HG03460 (cell line): Measurements from ENCODE around the gene BUD13.
A peak's percentile ranks its signal among the peaks of the same experiment; 100 is the strongest.
"Not testable (repeated sequence)": the region's sequence is repeated elsewhere in the genome, so short reads cannot be mapped to it uniquely, and the experiment has no call there.

Experiments used
- ATAC-seq: cut with Tn5 transposase; IDR thresholded peaks from one replicate; pipeline ENCODE4 v1.9.1; 2021; ENCODE audit not compliant: unreplicated experiment

The BUD13 gene

GRCh38 chr11:116772443-116773202, at the start of gene BUD13:
Gene BUD13, minus strand, starts transcription at chr11:116772987. Its CDS starts 23 bp downstream, at chr11:116772964.
- peak; percentile 81 for ATAC-seq

- ATAC-seq, result no peak
These were observed 49.8 kb upstream of the BUD13 start for GRCh38 chr11:116822575-116822974.

- no peak for ATAC-seq
These were observed 48.5 kb upstream of the BUD13 start for GRCh38 chr11:116821050-116821918.

- no peak for ATAC-seq
These were observed 46.3 kb upstream of the BUD13 start for GRCh38 chr11:116819049-116819448.

- ATAC-seq, result no peak
These were observed 41.7 kb upstream of the BUD13 start for GRCh38 chr11:116814502-116814901.

- no peak for ATAC-seq
These were observed 41.1 kb upstream of the BUD13 start for GRCh38 chr11:116813781-116814471.

- ATAC-seq, result no peak
These were observed 40.4 kb upstream of the BUD13 start for GRCh38 chr11:116813170-116813569.

GRCh38 chr11:116812109-116812508, 39.3 kb upstream of the BUD13 start:
- no peak for ATAC-seq

GRCh38 chr11:116811194-116811593, 38.4 kb upstream of the BUD13 start:
- no peak for ATAC-seq

GRCh38 chr11:116808262-116809175, 35.7 kb upstream of the BUD13 start:
- no peak for ATAC-seq

- no peak for ATAC-seq
These were observed 34.9 kb upstream of the BUD13 start for GRCh38 chr11:116807601-116808261.

- ATAC-seq, result no peak
These were observed 31.2 kb upstream of the BUD13 start for GRCh38 chr11:116804001-116804400.

- not testable (repeated sequence) for ATAC-seq
These were observed 28.9 kb upstream of the BUD13 start for GRCh38 chr11:116801662-116802061.

GRCh38 chr11:116800610-116801009, 27.8 kb upstream of the BUD13 start:
- no peak for ATAC-seq

GRCh38 chr11:116798368-116798767, 25.6 kb upstream of the BUD13 start:
- ATAC-seq, result no peak

- ATAC-seq, result no peak
These were observed 25.0 kb upstream of the BUD13 start for GRCh38 chr11:116797816-116798215.

GRCh38 chr11:116796548-116796947, 23.8 kb upstream of the BUD13 start:
- no peak for ATAC-seq

GRCh38 chr11:116794851-116795250, 22.1 kb upstream of the BUD13 start:
- ATAC-seq, result no peak

GRCh38 chr11:116793772-116794097, 20.9 kb upstream of the BUD13 start:
- ATAC-seq, result no peak
